Ishikawa (cell line): Measurements from ENCODE around the gene TSR1.

Experiments used
- CEBPB ChIP-seq: IDR thresholded peaks from 2 replicates; pipeline ENCODE4 v1.6.1; 2012
- CREB1 ChIP-seq: IDR thresholded peaks from 2 replicates; pipeline ENCODE4 v1.6.1; 2012; ENCODE audit warnings: low read depth
- EGR1 ChIP-seq: IDR thresholded peaks from 2 replicates; pipeline ENCODE4 v1.6.1; 2012
- EP300 ChIP-seq: IDR thresholded peaks from 2 replicates; pipeline ENCODE4 v1.6.1; 2012; ENCODE audit warnings: borderline replicate concordance
- FOXM1 ChIP-seq: IDR thresholded peaks from 2 replicates; pipeline ENCODE4 v1.6.1; 2012; ENCODE audit warnings: low read depth, borderline replicate concordance
- NFIC ChIP-seq: IDR thresholded peaks from 2 replicates; pipeline ENCODE4 v1.6.1; 2012
- RAD21 ChIP-seq: IDR thresholded peaks from 2 replicates; pipeline ENCODE4 v1.6.1; 2012; ENCODE audit warnings: low read depth
- TAF1 ChIP-seq: IDR thresholded peaks from 2 replicates; pipeline ENCODE4 v1.6.1; 2012; ENCODE audit warnings: low read depth, mild to moderate bottlenecking
- TCF12 ChIP-seq: IDR thresholded peaks from 2 replicates; pipeline ENCODE4 v1.6.1; 2012; ENCODE audit warnings: low read depth
- TEAD4 ChIP-seq: IDR thresholded peaks from 2 replicates; pipeline ENCODE4 v1.6.1; 2012
- YY1 ChIP-seq: IDR thresholded peaks from 2 replicates; pipeline ENCODE4 v1.6.1; 2012; ENCODE audit warnings: low read depth
- ZBTB7A ChIP-seq: IDR thresholded peaks from 2 replicates; pipeline ENCODE4 v1.6.1; 2012; ENCODE audit warnings: low read depth
- TF ChIP-seq, protein P1 (sequence below): IDR thresholded peaks from 2 replicates; pipeline ENCODE4 v1.6.1; 2012
- TF ChIP-seq, protein P2 (sequence below): IDR thresholded peaks from 2 replicates; pipeline ENCODE4 v1.6.1; 2012; ENCODE audit warnings: low read depth, mild to moderate bottlenecking
- TF ChIP-seq, protein P3 (sequence below): IDR thresholded peaks from 2 replicates; pipeline ENCODE4 v1.6.1; 2012

Gene TSR1

DNA sequence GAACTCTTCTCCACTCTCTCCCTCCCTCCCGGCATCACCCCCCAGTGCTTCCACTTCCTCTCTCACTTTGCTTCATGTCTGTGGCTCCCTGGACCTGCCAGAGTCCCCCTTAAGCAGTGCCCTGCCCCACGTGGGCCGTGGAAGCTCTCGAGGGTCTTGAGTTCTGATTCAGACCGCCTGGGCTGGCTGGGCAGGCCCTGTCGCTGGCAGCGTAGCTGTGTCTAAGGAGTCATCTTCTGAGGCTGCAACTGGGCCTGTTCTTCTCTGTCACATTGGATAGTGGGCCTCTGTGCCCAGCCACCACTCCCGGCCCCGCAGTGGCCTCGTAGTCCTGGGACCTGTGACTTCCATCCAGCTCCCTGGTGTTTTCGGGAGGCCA, 33.9 kb upstream of the TSR1 start:
- TF ChIP-seq YY1 (no peak), FOXM1 (no peak)

DNA sequence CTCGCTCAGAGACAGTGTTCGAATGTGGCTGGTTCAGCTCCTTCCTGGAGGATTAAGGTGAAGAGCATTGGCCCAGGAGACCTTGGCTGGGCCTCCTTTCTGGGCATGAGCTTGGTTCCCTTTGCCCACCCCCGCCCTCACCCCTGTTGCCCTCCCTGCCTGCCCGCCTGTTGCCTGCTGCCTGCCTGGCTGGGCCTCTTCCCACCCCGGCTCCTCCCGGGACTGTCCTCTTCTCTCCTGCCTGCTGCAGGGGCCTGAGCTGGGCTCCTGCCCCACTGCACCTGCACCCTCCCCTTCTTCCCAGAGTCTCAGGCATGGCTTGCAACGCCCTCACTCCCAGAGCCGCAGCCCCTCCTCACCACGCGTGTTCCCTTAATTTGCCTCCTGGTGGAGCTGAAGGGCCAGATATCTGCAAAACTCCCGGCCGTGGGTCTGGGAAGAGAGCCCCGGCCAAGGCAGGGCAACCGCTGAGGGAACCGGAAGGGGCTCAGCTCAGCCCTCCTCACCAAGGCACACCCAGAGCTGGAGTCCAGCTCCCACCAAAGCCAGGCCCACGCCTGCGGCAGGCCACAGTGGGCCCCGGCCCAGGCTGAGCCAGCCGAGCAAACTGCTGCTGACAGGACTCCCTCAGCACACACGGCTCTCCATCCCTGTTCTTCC, 33.4 kb upstream of the TSR1 start:
- TF ChIP-seq ZBTB7A (no peak), TCF12 (no peak), FOXM1 (no peak), TAF1 (no peak), YY1 (no peak), EP300 (no peak)
- TF ChIP-seq, protein P1, sequence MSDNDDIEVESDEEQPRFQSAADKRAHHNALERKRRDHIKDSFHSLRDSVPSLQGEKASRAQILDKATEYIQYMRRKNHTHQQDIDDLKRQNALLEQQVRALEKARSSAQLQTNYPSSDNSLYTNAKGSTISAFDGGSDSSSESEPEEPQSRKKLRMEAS = no peak

DNA sequence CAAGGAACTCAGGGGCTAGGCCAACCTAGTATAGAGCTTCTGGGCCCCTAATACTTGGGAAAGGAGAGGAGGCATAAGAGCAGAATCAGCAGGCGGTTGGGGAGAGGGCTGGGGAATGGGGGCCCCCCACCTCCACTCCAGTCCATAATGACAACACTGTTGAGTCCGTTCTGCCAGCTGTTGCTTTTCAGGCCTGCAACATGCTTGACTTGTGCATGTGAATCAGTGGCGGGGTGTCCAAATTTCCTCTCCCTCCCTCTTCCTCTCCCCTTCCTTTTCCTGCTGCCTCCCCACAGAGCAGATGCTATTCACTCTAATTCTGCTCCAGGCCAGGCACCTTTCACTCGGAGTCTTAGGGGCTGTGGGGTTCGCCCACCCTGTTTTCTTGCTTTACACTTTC, 32.8 kb upstream of the TSR1 start:
- TF ChIP-seq FOXM1 (no peak), YY1 (no peak), TEAD4 (no peak), TCF12 (no peak), TAF1 (no peak), EP300 (no peak), CREB1 (no peak), EGR1 (no peak), NFIC (no peak), CEBPB (no peak), ZBTB7A (no peak), RAD21 (no peak)
- TF ChIP-seq, protein P2, sequence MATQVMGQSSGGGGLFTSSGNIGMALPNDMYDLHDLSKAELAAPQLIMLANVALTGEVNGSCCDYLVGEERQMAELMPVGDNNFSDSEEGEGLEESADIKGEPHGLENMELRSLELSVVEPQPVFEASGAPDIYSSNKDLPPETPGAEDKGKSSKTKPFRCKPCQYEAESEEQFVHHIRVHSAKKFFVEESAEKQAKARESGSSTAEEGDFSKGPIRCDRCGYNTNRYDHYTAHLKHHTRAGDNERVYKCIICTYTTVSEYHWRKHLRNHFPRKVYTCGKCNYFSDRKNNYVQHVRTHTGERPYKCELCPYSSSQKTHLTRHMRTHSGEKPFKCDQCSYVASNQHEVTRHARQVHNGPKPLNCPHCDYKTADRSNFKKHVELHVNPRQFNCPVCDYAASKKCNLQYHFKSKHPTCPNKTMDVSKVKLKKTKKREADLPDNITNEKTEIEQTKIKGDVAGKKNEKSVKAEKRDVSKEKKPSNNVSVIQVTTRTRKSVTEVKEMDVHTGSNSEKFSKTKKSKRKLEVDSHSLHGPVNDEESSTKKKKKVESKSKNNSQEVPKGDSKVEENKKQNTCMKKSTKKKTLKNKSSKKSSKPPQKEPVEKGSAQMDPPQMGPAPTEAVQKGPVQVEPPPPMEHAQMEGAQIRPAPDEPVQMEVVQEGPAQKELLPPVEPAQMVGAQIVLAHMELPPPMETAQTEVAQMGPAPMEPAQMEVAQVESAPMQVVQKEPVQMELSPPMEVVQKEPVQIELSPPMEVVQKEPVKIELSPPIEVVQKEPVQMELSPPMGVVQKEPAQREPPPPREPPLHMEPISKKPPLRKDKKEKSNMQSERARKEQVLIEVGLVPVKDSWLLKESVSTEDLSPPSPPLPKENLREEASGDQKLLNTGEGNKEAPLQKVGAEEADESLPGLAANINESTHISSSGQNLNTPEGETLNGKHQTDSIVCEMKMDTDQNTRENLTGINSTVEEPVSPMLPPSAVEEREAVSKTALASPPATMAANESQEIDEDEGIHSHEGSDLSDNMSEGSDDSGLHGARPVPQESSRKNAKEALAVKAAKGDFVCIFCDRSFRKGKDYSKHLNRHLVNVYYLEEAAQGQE = no peak
- TF ChIP-seq, protein P1 = no peak
- TF ChIP-seq, protein P3, sequence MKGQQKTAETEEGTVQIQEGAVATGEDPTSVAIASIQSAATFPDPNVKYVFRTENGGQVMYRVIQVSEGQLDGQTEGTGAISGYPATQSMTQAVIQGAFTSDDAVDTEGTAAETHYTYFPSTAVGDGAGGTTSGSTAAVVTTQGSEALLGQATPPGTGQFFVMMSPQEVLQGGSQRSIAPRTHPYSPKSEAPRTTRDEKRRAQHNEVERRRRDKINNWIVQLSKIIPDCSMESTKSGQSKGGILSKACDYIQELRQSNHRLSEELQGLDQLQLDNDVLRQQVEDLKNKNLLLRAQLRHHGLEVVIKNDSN = no peak

DNA sequence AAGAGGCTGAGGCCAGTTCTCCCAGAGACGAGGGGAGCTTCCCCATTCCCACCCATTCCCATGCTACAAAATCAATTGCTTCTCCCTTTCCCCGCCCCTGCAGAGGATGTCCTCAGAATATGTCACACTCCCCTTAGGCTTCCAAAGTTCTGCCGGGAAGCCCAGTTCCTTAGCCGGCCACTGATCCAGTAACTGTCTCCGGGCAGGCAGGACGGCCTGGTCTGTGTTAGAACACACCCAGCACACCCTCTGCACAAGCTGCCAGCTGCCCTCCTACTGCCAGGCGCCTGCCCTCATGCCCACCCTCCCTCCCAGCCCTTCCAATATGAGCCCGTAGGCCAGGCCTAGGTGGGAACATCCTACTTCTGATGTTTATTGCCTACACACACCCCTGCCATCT, 32.1 kb upstream of the TSR1 start:
- TF ChIP-seq ZBTB7A (no peak), CEBPB (no peak), FOXM1 (no peak), TAF1 (no peak), RAD21 (no peak), TEAD4 (no peak)
- TF ChIP-seq, protein P2 = no peak

DNA sequence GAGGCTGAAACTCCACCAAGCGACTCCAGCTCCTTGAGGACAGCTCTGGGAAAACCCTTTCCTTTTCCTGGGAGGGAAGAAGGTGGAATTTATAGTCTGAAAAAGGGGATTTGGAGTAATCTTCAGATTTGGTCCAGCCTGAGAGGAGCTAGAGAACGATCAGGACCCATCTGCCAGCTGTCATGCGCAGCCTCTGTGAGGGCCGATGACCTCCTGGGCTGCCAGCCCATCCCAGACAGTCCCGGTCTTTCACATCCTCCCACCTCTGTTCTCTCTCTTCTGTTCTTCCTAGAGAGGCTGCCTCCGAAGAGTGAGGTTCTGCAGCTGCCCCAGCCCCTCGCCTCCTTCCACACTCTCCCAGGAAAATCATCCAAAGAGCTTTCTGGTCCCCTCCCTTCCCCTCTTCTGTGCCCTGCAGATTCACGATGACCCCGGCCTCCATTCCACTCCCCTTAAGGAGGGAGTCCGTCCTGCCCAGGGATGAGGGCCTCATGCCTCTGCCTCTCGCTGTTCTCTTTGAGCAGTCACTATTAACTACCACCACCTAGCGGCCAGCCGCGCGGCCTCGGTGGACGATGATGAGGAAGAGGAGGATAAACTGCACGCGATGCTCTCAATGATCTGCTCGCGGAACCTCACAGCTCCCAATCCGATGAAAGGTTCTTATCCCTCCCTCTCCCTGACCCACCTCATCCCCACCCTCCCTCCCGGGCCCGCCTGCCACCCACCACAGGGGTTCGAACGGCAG, 30.7 kb upstream of the TSR1 start:
- TF ChIP-seq, protein P3 = no peak
- TF ChIP-seq YY1 (no peak), CEBPB (no peak), TCF12 (no peak), CREB1 (no peak), FOXM1 (no peak), NFIC (no peak), ZBTB7A (no peak), EGR1 (no peak), EP300 (no peak)
- TF ChIP-seq, protein P1 = no peak
